Measurements from ENCODE around the gene WIPI1.

GRCh38 chr17:68422821-68423220, 34.5 kb downstream of the WIPI1 start:
- TF ChIP-seq POLR2AphosphoS5 (IDR thresholded peaks at IDR 0.05; ENCODE audit: low read length) (no peak), REST (IDR thresholded peaks at IDR 0.05; ENCODE audit: low read depth, low read length) (no peak), EP300 (IDR thresholded peaks at IDR 0.05; ENCODE audit: borderline replicate concordance in 1 of 2, control insufficient read depth in 1 of 2, low read depth in 2 of 2, low read length in 2 of 2) (no peak), MAX (IDR thresholded peaks at IDR 0.05; ENCODE audit: low read depth, low read length) (no peak), MTA2 (IDR thresholded peaks at IDR 0.05; ENCODE audit: low read depth) (no peak), RAD21 (IDR thresholded peaks at IDR 0.05; ENCODE audit: insufficient read depth, low read depth, low read length) (no peak), BRCA1 (IDR thresholded peaks at IDR 0.05; ENCODE audit: low read depth, low read length) (no peak), SIN3A (IDR thresholded peaks at IDR 0.05; ENCODE audit: low read depth, low read length) (no peak), ATF7 (IDR thresholded peaks at IDR 0.05; ENCODE audit: low read depth) (no peak)
- TF ChIP-seq, protein P1, sequence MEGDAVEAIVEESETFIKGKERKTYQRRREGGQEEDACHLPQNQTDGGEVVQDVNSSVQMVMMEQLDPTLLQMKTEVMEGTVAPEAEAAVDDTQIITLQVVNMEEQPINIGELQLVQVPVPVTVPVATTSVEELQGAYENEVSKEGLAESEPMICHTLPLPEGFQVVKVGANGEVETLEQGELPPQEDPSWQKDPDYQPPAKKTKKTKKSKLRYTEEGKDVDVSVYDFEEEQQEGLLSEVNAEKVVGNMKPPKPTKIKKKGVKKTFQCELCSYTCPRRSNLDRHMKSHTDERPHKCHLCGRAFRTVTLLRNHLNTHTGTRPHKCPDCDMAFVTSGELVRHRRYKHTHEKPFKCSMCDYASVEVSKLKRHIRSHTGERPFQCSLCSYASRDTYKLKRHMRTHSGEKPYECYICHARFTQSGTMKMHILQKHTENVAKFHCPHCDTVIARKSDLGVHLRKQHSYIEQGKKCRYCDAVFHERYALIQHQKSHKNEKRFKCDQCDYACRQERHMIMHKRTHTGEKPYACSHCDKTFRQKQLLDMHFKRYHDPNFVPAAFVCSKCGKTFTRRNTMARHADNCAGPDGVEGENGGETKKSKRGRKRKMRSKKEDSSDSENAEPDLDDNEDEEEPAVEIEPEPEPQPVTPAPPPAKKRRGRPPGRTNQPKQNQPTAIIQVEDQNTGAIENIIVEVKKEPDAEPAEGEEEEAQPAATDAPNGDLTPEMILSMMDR (IDR thresholded peaks at IDR 0.05 in 2 of 3, conservative IDR thresholded peaks at IDR 0.05 in 1 of 3; ENCODE audit: control insufficient read depth in 2 of 3, extremely low read depth in 1 of 3, insufficient read depth in 1 of 3, low read depth in 3 of 3, low read length in 3 of 3), result no peak
- TF ChIP-seq, protein P2, sequence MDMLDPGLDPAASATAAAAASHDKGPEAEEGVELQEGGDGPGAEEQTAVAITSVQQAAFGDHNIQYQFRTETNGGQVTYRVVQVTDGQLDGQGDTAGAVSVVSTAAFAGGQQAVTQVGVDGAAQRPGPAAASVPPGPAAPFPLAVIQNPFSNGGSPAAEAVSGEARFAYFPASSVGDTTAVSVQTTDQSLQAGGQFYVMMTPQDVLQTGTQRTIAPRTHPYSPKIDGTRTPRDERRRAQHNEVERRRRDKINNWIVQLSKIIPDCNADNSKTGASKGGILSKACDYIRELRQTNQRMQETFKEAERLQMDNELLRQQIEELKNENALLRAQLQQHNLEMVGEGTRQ (IDR thresholded peaks at IDR 0.05; ENCODE audit: borderline replicate concordance, low read depth, low read length), result no peak
- TF ChIP-seq, protein P3, sequence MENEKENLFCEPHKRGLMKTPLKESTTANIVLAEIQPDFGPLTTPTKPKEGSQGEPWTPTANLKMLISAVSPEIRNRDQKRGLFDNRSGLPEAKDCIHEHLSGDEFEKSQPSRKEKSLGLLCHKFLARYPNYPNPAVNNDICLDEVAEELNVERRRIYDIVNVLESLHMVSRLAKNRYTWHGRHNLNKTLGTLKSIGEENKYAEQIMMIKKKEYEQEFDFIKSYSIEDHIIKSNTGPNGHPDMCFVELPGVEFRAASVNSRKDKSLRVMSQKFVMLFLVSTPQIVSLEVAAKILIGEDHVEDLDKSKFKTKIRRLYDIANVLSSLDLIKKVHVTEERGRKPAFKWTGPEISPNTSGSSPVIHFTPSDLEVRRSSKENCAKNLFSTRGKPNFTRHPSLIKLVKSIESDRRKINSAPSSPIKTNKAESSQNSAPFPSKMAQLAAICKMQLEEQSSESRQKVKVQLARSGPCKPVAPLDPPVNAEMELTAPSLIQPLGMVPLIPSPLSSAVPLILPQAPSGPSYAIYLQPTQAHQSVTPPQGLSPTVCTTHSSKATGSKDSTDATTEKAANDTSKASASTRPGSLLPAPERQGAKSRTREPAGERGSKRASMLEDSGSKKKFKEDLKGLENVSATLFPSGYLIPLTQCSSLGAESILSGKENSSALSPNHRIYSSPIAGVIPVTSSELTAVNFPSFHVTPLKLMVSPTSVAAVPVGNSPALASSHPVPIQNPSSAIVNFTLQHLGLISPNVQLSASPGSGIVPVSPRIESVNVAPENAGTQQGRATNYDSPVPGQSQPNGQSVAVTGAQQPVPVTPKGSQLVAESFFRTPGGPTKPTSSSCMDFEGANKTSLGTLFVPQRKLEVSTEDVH (IDR thresholded peaks at IDR 0.05; ENCODE audit: low read depth, partially characterized antibody), result no peak
